K562 (cell line): ENCODE results near the gene PPIL4. TPM values are rescaled to one million over a fixed set of nuclear protein-coding genes. Genes with fewer than 3 reads are reported as not detected.
A peak's percentile ranks its signal among the peaks of the same experiment; 100 is the strongest.

ENCODE experiments used
- ATAC-seq: fragments of 200-7000 bp; cut with Tn5 transposase; 3 replicates; pipeline ENCODE4 v1.9.1; 2020; ENCODE audit warnings: moderate library complexity
- BruUV-seq: library from RNA; stranded (reverse); fragments of 400-500 nt; replicated peaks from 2 replicates; lab custom pipeline; 2021; lab: Mats Ljungman, UMichigan
- CTCF ChIA-PET: fragments of 300-600 bp; formaldehyde crosslinking; extraction: SDS; loops from one replicate; lab custom pipeline; 2021; ENCODE audit warnings: low intra/inter-chr PET ratio; lab: Yijun Ruan, JAX
- POLR2A ChIA-PET: fragments of 300-600, 350-650 bp; sonication (Branson Sonifier 250); formaldehyde crosslinking; extraction: SDS; loops from one replicate; lab custom pipeline; 2021; ENCODE audit warnings: antibody characterized with exemption, inconsistent platforms; lab: Yijun Ruan, JAX
- DNase-seq, 4 experiments: peaks; one replicate each; pipeline versions ENCODE4 v3.0.0 to v3.0.0-alpha.2; 2011 to 2018; ENCODE audit warnings: low spot score in 3 of 4, mixed read lengths in 3 of 4; ENCODE audit errors: extremely low read depth in 1 of 4
- FAIRE-seq: peaks from 2 replicates; lab custom pipeline; 2011; peaks lifted over from hg19 to GRCh38; lab: Jason Lieb, UNC
- H2AFZ ChIP-seq: 2 replicates; pipeline ENCODE4 v1.6.0; 2011; ENCODE audit warnings: low read depth, low read length, control low read depth, inconsistent platforms
- H3K27ac ChIP-seq: fragments of 200-600 bp; 3 replicates; pipeline ENCODE4 v1.8.0; 2011; ENCODE audit warnings: low read depth, mild to moderate bottlenecking, control low read depth, inconsistent platforms, low read length, moderate library complexity, mixed read lengths; ENCODE audit errors: extremely low read depth
- H3K27me3 ChIP-seq, 2 experiments: fragments of 300-600 bp in 1 of 2; 2 replicates in 1 of 2; 3 replicates in 1 of 2; pipeline versions ENCODE4 v1.6.0 to v1.8.0; 2011; ENCODE audit warnings: inconsistent platforms in 2 of 2, low read length in 2 of 2, mild to moderate bottlenecking in 1 of 2, mixed read lengths in 1 of 2, moderate library complexity in 1 of 2; ENCODE audit not compliant: control insufficient read depth in 2 of 2, insufficient read depth in 2 of 2
- H3K36me3 ChIP-seq: fragments of 300-600 bp; 3 replicates; pipeline ENCODE4 v1.8.0; 2011; ENCODE audit warnings: mild to moderate bottlenecking, low read length, inconsistent platforms; ENCODE audit not compliant: control insufficient read depth, insufficient read depth
- H3K4me1 ChIP-seq, 2 experiments: fragments of 200-600 bp in 1 of 2; replicated peaks in 1 of 2; 2 replicates in 1 of 2; 3 replicates in 1 of 2; pipeline versions ENCODE4 v1.5.1 to v1.8.0; 2011; ENCODE audit warnings: inconsistent platforms in 2 of 2, low read length in 2 of 2, mild to moderate bottlenecking in 1 of 2, mixed read lengths in 1 of 2, moderate library complexity in 1 of 2; ENCODE audit not compliant: control insufficient read depth in 2 of 2, insufficient read depth in 2 of 2
- H3K4me2 ChIP-seq: 2 replicates; pipeline ENCODE4 v1.6.1; 2011; ENCODE audit warnings: low read length, control low read depth, inconsistent platforms, mixed read lengths; ENCODE audit not compliant: insufficient read depth
- H3K4me3 ChIP-seq: fragments of 200-600 bp; sonication (generic), shearing (Covaris generic); 2 replicates; pipeline ENCODE4 v1.5.1; 2016; ENCODE audit warnings: control low read depth, inconsistent platforms
- H3K79me2 ChIP-seq: fragments of 200-600 bp; 3 replicates; pipeline ENCODE4 v1.8.0; 2011; ENCODE audit warnings: low read length, inconsistent platforms; ENCODE audit not compliant: control insufficient read depth, insufficient read depth
- H3K9ac ChIP-seq, 2 experiments: 2 replicates each; pipeline versions ENCODE4 v1.6.0 to v1.6.1; 2011; ENCODE audit warnings: low read depth in 2 of 2, low read length in 2 of 2, control low read depth in 1 of 2, inconsistent platforms in 1 of 2, mild to moderate bottlenecking in 1 of 2, mixed read lengths in 1 of 2; ENCODE audit not compliant: insufficient read depth in 1 of 2
- H3K9me1 ChIP-seq: one replicate; pipeline ENCODE4 v1.6.0; 2011; ENCODE audit warnings: inconsistent platforms, mild to moderate bottlenecking, low read length, moderate library complexity; ENCODE audit not compliant: control insufficient read depth, insufficient read depth
- H3K9me3 ChIP-seq: replicated peaks from 2 replicates; pipeline ENCODE4 v1.5.1; 2011; ENCODE audit warnings: low read depth, low read length, inconsistent platforms; ENCODE audit not compliant: control insufficient read depth, insufficient read depth
- H4K20me1 ChIP-seq: replicated peaks from 2 replicates; pipeline ENCODE4 v1.6.1; 2011; ENCODE audit warnings: low read length, inconsistent platforms, mixed read lengths; ENCODE audit not compliant: control insufficient read depth, insufficient read depth
- CBFA2T2 ChIP-seq: fragments of 450-650 bp; conservative IDR thresholded peaks from 2 replicates; pipeline ENCODE4 v1.6.1; 2017; ENCODE audit warnings: mild to moderate bottlenecking
- DMBX1 ChIP-seq: fragments of 250-450 bp; sonication (Bioruptor Pico); IDR thresholded peaks from 2 replicates; pipeline ENCODE4 v1.8.0; 2022; ENCODE audit warnings: inconsistent platforms, mild to moderate bottlenecking, moderate library complexity, borderline replicate concordance
- SAFB ChIP-seq: fragments of 200-400 bp; formaldehyde crosslinking; IDR thresholded peaks from 2 replicates; pipeline ENCODE4 v1.6.1; 2017; ENCODE audit warnings: low read depth, low read length, borderline replicate concordance
- TEAD1 ChIP-seq, 2 experiments: fragments of 450-650 bp in 1 of 2; sonication (generic) in 1 of 2; formaldehyde crosslinking; IDR thresholded peaks; 2 replicates each; pipeline versions ENCODE4 v1.4.0 to v1.8.0; 2020 to 2022; ENCODE audit warnings: mild to moderate bottlenecking in 2 of 2, missing genetic modification reagents in 1 of 2
- ZNF717 ChIP-seq: fragments of 250-450 bp; sonication (Bioruptor Pico); IDR thresholded peaks from 2 replicates; pipeline ENCODE4 v1.5.0; 2021
- WGBS: fragments of 100-300 bp; shearing (Covaris generic); methylation state at CpG from one replicate; pipeline ENCODE4 v1.1.6; 2016; ENCODE audit warnings: low coverage, mixed read lengths; ENCODE audit not compliant: insufficient coverage; ENCODE audit errors: missing lambda C conversion rate; 5-methylcytosine and 5-hydroxymethylcytosine counted together
- in situ Hi-C: fragments of 300-500 bp; cut with MboI; formaldehyde crosslinking; loops from 4 replicates; pipeline ENCODE4 v1.15.0; 2018; ENCODE audit warnings: inconsistent platforms, mixed read lengths
- intact Hi-C: fragments of 100-400 bp; cut with micrococcal nuclease; formaldehyde crosslinking; loops from 2 replicates; pipeline ENCODE4 v1.14.2; 2022
- polyA plus RNA-seq, 8 experiments: library from polyadenylated mRNA; depleted of rRNA in 4 of 8; stranded (reverse) in 5 of 8; unstranded in 3 of 8; fragments of >200 nt; fragmentation: Nextera tagmentation in 2 of 8; fragmentation: Illumina TruSeq in 1 of 8; extraction: Ambion mirVana in 2 of 8; extraction: Trizol in 1 of 8; gene quantifications; 2 replicates each; pipeline versions ENCODE4 v1.2.1 to v1.2.3, GENCODE V29; 2011 to 2014; ENCODE audit warnings: inconsistent platforms in 1 of 8, missing spikeins in 1 of 8
- total RNA-seq, 7 experiments: library from RNA; depleted of rRNA in 6 of 7; stranded (reverse); fragments of >200 nt in 6 of 7; fragmentation: Illumina TruSeq in 2 of 7; extraction: Trizol in 2 of 7; gene quantifications; 2 replicates each; pipeline versions ENCODE4 v1.2.1 to v1.2.3, GENCODE V29; 2011 to 2021; ENCODE audit warnings: low replicate concordance in 1 of 7
- TF ChIP-seq, protein P1 (sequence below), 2 experiments: fragments of 450-650 bp; formaldehyde crosslinking in 1 of 2; IDR thresholded peaks; 2 replicates each; pipeline versions ENCODE4 v1.4.0 to v1.6.1; 2014 to 2020; ENCODE audit warnings: mild to moderate bottlenecking in 2 of 2, borderline replicate concordance in 1 of 2, low read depth in 1 of 2

PPIL4 gene
- total and polyA plus RNA-seq, 9 of the 15 experiments (the other 6 are each of a cell fraction or from before 2014, with no cell fraction given) = 14.5 to 55.2 (median 45.9) TPM

DNA sequence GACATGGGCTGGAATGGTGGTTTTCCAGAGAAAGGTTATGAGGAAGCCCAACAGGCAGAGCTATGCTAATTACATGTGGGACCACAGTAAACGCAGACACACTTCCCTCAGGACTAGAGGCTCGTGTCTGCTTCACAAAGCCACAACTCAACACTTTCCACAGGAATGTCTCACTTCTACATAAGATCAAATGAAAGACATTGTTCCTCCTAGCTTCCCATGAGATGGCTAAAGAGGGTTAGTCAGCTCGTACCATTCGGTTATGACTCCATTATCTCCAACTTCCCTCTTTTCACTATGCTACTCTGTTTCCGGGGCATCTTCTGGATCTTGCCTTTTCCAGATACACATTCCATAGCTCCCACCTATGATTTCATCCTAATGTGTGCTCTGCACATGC is 31.9 kb downstream of the PPIL4 start (continued):
- TF ChIP-seq TEAD1 (CRISPR knock-in tag; IDR thresholded peaks at IDR 0.05) = 0 out of 4 replicates have a peak, but pooled peaks of 1 of the 2 experiments have one; percentile 27
- no peak for TF ChIP-seq DMBX1 (CRISPR knock-in tag)
- TF ChIP-seq ZNF717 = no peak

DNA sequence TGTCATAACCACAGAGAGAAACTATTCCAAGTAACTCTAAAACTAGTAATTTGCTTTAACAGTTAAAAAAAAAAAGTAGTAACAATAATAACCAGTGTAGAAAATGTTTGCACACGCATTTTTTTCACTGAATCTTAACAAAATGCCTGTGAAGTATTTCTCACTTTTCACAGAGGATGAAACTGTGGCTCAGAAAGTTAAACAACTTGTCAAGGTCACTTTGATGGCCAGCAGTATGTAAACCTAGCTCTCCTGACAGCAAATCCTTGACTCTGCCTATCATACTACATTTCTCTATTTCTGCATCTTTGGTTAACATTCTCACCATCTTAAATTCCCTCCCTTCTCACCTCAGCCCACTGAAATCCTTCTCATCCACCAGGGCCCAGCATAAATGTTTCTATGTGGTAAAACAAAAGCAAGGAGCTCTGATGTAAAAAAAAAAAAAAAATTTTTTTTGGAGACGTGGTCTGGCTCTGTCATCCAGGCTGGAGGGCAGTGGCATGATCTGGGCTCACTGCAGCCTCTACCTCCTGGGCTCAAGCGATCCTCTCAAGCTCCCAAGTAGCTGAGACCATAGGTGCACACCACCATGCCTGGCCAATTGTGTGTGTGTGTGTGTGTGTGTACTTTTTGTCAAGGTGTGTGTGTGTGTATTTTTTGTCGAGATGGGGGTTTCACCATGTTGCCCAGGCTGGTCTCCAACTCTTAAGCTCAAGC is 34.9 kb downstream of the PPIL4 start:
- peaks cover 28% of the 10 kb centered on the region for H3K36me3 ChIP-seq
- intact Hi-C loops = no loop called here
- no peak for TF ChIP-seq CBFA2T2
- TF ChIP-seq, protein P1, sequence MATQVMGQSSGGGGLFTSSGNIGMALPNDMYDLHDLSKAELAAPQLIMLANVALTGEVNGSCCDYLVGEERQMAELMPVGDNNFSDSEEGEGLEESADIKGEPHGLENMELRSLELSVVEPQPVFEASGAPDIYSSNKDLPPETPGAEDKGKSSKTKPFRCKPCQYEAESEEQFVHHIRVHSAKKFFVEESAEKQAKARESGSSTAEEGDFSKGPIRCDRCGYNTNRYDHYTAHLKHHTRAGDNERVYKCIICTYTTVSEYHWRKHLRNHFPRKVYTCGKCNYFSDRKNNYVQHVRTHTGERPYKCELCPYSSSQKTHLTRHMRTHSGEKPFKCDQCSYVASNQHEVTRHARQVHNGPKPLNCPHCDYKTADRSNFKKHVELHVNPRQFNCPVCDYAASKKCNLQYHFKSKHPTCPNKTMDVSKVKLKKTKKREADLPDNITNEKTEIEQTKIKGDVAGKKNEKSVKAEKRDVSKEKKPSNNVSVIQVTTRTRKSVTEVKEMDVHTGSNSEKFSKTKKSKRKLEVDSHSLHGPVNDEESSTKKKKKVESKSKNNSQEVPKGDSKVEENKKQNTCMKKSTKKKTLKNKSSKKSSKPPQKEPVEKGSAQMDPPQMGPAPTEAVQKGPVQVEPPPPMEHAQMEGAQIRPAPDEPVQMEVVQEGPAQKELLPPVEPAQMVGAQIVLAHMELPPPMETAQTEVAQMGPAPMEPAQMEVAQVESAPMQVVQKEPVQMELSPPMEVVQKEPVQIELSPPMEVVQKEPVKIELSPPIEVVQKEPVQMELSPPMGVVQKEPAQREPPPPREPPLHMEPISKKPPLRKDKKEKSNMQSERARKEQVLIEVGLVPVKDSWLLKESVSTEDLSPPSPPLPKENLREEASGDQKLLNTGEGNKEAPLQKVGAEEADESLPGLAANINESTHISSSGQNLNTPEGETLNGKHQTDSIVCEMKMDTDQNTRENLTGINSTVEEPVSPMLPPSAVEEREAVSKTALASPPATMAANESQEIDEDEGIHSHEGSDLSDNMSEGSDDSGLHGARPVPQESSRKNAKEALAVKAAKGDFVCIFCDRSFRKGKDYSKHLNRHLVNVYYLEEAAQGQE (IDR thresholded peaks at IDR 0.05; ENCODE audit: borderline replicate concordance) = no peak
- TF ChIP-seq, protein P1 (CRISPR knock-in tag; IDR thresholded peaks at IDR 0.05; ENCODE audit: low read depth) = no peak
- TF ChIP-seq SAFB = no peak

More for the DNA sequence above, 34.9 kb downstream of the PPIL4 start:
- Histone ChIP-seq H3K4me3 (no peak overlapping the region), H2AFZ (no peak overlapping the region), H3K9ac (no peak overlapping the region), H3K27ac (no peak overlapping the region), H3K9me3 (no peaks in the 10 kb centered on the region; the same call in 1 of the 2 replicates), H3K27me3 (no peaks in the 10 kb centered on the region), H3K4me2 (no peak overlapping the region), H3K4me1 (no peaks in the 10 kb centered on the region), H3K9me1 (no peaks in the 10 kb centered on the region), H4K20me1 (no peaks in the 10 kb centered on the region), H3K79me2 (no peaks in the 10 kb centered on the region)
- WGBS = 82% methylated on average over 4 of the region's 4 CpGs
- no TSS peak for BruUV-seq
- no peak for ATAC-seq
- in situ Hi-C loops = no loop called here
- POLR2A ChIA-PET = interaction anchor here (0.8 to 1.2 kb wide), 3 partner anchors 8 to 28 kb away, joined by 3 to 4 read pairs (median 3); no protein-coding TSS in a partner anchor
- FAIRE-seq = no peak
- CTCF ChIA-PET = no interaction called here
- DNase-seq = no peak
